HEK293T (cell line): ENCODE results near the gene STIP1.
"Not testable (repeated sequence)": the region's sequence is repeated elsewhere in the genome, so short reads cannot be mapped to it uniquely, and the experiment has no call there.

Experiments used
- CTCF ChIA-PET: fragments of 350-600 bp; formaldehyde crosslinking; extraction: SDS; loops from one replicate; lab custom pipeline; 2021; ENCODE audit warnings: antibody characterized with exemption, inconsistent platforms; lab: Yijun Ruan, JAX
- POLR2A ChIA-PET: fragments of 350-600 bp; formaldehyde crosslinking; extraction: SDS; loops from one replicate; lab custom pipeline; 2020; ENCODE audit warnings: antibody characterized with exemption, inconsistent platforms; lab: Yijun Ruan, JAX
- DNase-seq: peaks from one replicate; pipeline ENCODE4 v3.0.0; 2012; ENCODE audit warnings: mixed read lengths; ENCODE audit errors: extremely low spot score
- ARNT ChIP-seq: fragments of 450-650 bp; IDR thresholded peaks from 2 replicates; pipeline ENCODE4 v1.6.1; 2017; ENCODE audit warnings: mild to moderate bottlenecking
- BHLHE40 ChIP-seq: fragments of 450-650 bp; IDR thresholded peaks from 2 replicates; pipeline ENCODE4 v1.6.1; 2016; ENCODE audit warnings: mild to moderate bottlenecking, moderate library complexity, borderline replicate concordance
- CTBP1 ChIP-seq: fragments of 450-650 bp; IDR thresholded peaks from 2 replicates; pipeline ENCODE4 v1.6.1; 2016; ENCODE audit warnings: borderline replicate concordance
- ELF4 ChIP-seq: fragments of 450-650 bp; IDR thresholded peaks from 2 replicates; pipeline ENCODE4 v1.6.1; 2017; ENCODE audit warnings: antibody characterized with exemption
- FOXA1 ChIP-seq: fragments of 450-650 bp; IDR thresholded peaks from 2 replicates; pipeline ENCODE4 v1.6.1; 2016; ENCODE audit warnings: mild to moderate bottlenecking
- FOXK2 ChIP-seq: fragments of 450-650 bp; IDR thresholded peaks from 2 replicates; pipeline ENCODE4 v1.6.1; 2016; ENCODE audit warnings: mild to moderate bottlenecking
- FOXM1 ChIP-seq: fragments of 450-650 bp; IDR thresholded peaks from 2 replicates; pipeline ENCODE4 v1.6.1; 2017; ENCODE audit warnings: mild to moderate bottlenecking, borderline replicate concordance
- HDGF ChIP-seq: fragments of 450-650 bp; IDR thresholded peaks from 2 replicates; pipeline ENCODE4 v1.6.1; 2017; ENCODE audit warnings: antibody characterized with exemption, borderline replicate concordance
- L3MBTL2 ChIP-seq: fragments of 450-650 bp; conservative IDR thresholded peaks from 2 replicates; pipeline ENCODE4 v1.6.1; 2016; ENCODE audit warnings: mild to moderate bottlenecking
- LEF1 ChIP-seq: fragments of 450-650 bp; IDR thresholded peaks from 2 replicates; pipeline ENCODE4 v1.6.1; 2017; ENCODE audit warnings: mild to moderate bottlenecking, borderline replicate concordance
- NFRKB ChIP-seq: fragments of 450-650 bp; IDR thresholded peaks from 2 replicates; pipeline ENCODE4 v1.6.1; 2016; ENCODE audit warnings: mild to moderate bottlenecking, moderate library complexity
- SP1 ChIP-seq: fragments of 450-650 bp; IDR thresholded peaks from 2 replicates; pipeline ENCODE4 v1.6.1; 2017
- SUZ12 ChIP-seq: fragments of 450-650 bp; IDR thresholded peaks from 2 replicates; pipeline ENCODE4 v1.6.1; 2016; ENCODE audit warnings: mild to moderate bottlenecking
- TARDBP ChIP-seq: fragments of 450-650 bp; IDR thresholded peaks from 2 replicates; pipeline ENCODE4 v1.6.1; 2016
- ZNF384 ChIP-seq: fragments of 450-650 bp; IDR thresholded peaks from 2 replicates; pipeline ENCODE4 v1.6.1; 2016
- TF ChIP-seq, protein P1 (sequence below): fragments of 450-650 bp; IDR thresholded peaks from 2 replicates; pipeline ENCODE4 v1.6.1; 2016

STIP1 gene

GRCh38 chr11:64156235-64157011, 29.5 kb upstream of the STIP1 start:
- POLR2A ChIA-PET: no interaction called here
- TF ChIP-seq NFRKB (no peak), ZNF384 (no peak), HDGF (no peak), FOXM1 (no peak), ARNT (no peak), SP1 (no peak)
- no peak for DNase-seq
- CTCF ChIA-PET: no interaction called here

DNA sequence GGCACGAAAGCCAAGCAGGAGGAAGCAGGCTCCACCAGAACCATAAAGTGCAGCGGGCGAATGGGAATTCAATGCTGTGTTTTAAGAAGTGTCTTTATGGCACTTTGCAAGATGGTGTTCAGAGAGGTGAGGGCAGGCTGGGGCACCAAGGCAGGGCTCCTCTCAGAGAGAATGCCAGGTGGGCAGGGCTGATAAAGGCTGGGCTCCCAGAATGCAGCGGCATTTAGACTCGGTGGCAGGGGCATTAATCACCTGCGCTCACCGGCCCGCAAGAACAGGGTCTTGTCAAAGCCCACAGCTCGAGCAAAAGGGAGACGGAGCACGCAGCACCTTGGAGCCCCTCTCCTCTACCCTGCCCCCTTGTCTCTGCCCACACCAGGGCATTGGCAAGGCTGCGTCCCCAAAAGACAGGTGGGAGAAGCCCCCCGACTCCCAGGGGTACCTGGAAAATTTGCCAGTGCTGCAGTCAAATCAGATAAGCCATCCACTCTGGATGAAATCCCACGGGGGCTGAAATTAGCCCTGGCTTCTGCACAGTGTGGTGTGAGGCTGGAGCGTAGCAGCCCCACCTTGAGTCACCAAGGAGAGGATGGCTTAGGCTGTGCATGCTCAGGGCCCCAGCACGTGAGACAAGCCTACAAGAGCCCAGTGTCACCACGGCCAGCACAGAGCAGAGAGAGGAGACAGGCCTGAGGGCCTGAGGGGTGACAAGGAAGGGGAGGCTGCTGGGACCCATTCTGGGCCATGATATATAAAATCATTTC, 28.2 kb upstream of the STIP1 start:
- DNase-seq: no peak
- ChIA-PET CTCF (no interaction called here), POLR2A (no interaction called here)
- no peak for TF ChIP-seq LEF1
- TF ChIP-seq SP1: no peak
- no peak for TF ChIP-seq ELF4
- TF ChIP-seq CTBP1: no peak
- TF ChIP-seq, protein P1, sequence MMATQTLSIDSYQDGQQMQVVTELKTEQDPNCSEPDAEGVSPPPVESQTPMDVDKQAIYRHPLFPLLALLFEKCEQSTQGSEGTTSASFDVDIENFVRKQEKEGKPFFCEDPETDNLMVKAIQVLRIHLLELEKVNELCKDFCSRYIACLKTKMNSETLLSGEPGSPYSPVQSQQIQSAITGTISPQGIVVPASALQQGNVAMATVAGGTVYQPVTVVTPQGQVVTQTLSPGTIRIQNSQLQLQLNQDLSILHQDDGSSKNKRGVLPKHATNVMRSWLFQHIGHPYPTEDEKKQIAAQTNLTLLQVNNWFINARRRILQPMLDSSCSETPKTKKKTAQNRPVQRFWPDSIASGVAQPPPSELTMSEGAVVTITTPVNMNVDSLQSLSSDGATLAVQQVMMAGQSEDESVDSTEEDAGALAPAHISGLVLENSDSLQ: no peak
- TF ChIP-seq L3MBTL2: no peak
- no peak for TF ChIP-seq HDGF
- no peak for TF ChIP-seq FOXK2
- no peak for TF ChIP-seq FOXM1
- TF ChIP-seq SUZ12: no peak
- TF ChIP-seq BHLHE40: no peak
- TF ChIP-seq FOXA1: no peak
- no peak for TF ChIP-seq TARDBP
- no peak for TF ChIP-seq ARNT

GRCh38 chr11:64161037-64161436, 24.9 kb upstream of the STIP1 start:
- ChIA-PET CTCF (no interaction called here), POLR2A (no interaction called here)
- DNase-seq: no peak

DNA sequence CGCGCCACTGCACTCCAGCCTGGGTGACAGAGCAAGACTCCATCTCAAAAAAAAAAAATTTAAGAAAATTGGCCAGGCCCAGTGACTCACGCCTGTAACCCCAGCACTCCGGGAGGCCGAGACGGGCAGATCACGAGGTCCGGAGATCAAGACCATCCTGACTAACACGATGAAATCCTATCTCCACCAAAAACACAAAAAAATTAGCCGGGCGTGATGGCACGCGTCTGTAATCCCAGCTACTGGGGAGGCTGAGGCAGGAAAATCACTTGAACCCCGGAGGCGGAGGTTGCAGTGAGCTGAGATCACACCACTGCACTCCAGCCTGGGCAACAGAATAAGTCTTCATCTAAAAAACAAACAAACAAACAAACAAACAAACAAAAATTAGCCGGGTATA, 23.2 kb upstream of the STIP1 start:
- CTCF ChIA-PET: interaction anchor here (0.6 to 1.5 kb wide), 2 partner anchors 10 to 54 kb away, joined by 3 to 5 read pairs; no protein-coding TSS in a partner anchor
- not testable (repeated sequence) for DNase-seq
- POLR2A ChIA-PET: interaction anchor here (1.3 to 4.2 kb wide), 2 partner anchors 18 to 22 kb away, joined by 4 to 27 read pairs; partner anchors contain the start of gene STIP1

More at GRCh38 chr11:64161037-64161436, 24.9 kb upstream of the STIP1 start:
- TF ChIP-seq SP1 (no peak), TARDBP (no peak)

DNA sequence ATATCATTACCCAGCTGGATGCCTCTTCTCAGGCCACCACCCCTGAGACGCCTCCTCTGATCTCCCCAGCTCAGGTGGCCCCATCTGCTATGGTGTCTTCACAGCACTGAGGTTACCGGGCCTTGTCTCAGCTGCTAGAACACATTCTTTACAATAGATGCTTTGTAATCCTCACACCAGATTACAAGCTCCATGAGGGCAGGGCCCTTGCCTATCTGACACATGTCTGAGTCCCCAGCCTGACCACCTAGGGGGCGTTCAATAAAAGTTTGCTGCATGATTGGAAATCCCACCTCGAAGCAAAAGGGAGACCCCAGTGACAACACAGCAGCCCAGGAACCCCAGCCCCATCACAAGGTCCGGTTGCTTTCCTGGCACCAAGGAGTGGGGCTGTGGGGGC, 22.0 kb upstream of the STIP1 start:
- no peak for DNase-seq
- CTCF ChIA-PET: interaction anchor here (1.0 to 1.5 kb wide), 2 partner anchors 11 to 15 kb away, joined by 3 to 5 read pairs; no protein-coding TSS in a partner anchor
- POLR2A ChIA-PET: interaction anchor here (1.2 to 4.2 kb wide), 3 partner anchors 17 to 325 kb away, joined by 3 to 27 read pairs (median 4); partner anchors contain the start of genes MARK2 and STIP1
- TF ChIP-seq L3MBTL2: no peak

DNA sequence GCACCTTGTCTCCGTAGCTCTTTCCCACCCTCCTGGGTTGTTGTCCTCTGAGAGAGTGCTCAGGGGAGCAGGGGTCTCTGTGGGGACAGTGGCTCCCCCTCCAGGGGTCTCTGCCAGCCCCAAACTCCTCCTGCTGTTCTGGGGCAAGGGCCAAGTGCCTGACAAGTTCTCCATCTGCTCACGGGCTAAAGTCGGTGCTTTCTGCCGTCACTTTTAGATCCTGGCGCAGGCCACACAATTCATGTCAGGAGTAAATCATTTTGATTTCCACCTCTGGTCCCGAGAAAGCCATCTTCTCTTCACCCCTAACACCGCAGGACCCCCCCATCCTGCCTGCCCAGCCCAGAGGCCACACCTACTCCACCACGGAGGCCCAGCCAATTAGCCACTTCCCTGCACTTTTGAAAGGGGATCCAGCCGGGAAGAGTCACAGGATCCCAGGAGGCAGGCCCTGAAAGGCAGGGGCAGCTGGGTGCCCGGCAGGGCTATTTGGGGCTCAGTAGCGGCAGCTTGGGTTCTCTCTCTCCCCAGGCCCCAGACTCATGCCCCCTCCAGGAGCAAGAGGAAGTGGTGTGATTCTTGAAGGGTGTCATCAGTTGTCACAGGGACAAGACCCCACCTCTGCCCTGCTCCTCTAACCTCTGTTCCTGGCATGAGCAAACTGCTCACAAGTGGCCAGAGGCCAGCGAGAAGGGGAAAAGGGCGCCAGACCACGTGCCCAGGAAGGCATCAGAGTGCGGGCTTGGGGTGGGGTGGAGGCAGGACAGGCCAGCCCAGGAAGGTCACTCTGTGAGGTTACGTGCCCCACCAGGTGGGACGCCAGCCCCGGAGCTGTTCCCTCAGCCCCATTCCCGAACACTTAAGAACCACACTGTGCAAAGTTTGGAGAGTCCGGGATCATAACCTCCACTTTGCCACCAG, 21.3 kb upstream of the STIP1 start:
- no peak for TF ChIP-seq FOXM1
- TF ChIP-seq BHLHE40: no peak
- TF ChIP-seq CTBP1: no peak
- TF ChIP-seq FOXK2: no peak
- TF ChIP-seq LEF1: no peak
- TF ChIP-seq HDGF: no peak
- no peak for DNase-seq
- CTCF ChIA-PET: interaction anchor here (0.6 to 1.5 kb wide), 3 partner anchors 12 to 331 kb away, joined by 3 to 5 read pairs (median 3); no protein-coding TSS in a partner anchor
- POLR2A ChIA-PET: interaction anchor here (0.6 to 4.2 kb wide), 9 partner anchors 15 to 396 kb away, joined by 3 to 27 read pairs (median 3); partner anchors contain the start of genes MARK2, PLCB3, PRDX5 and STIP1

- POLR2A ChIA-PET: interaction anchor here (0.6 to 4.2 kb wide), 9 partner anchors 11 to 397 kb away, joined by 3 to 27 read pairs (median 4); partner anchors contain the start of genes PLCB3, PRDX5, STIP1 and TRMT112
- TF ChIP-seq LEF1: no peak
- TF ChIP-seq ARNT: no peak
- TF ChIP-seq FOXA1: no peak
- TF ChIP-seq, protein P1: no peak
- no peak for TF ChIP-seq L3MBTL2
- no peak for TF ChIP-seq ZNF384
- TF ChIP-seq NFRKB: no peak
- TF ChIP-seq HDGF: no peak
- no peak for TF ChIP-seq SP1
- CTCF ChIA-PET: interaction anchor here (0.6 kb wide), 1 partner anchor 332 kb away, joined by 3 read pairs; no protein-coding TSS in a partner anchor
- DNase-seq: peak; percentile 20
Measured at GRCh38 chr11:64165481-64165841, 20.5 kb upstream of the STIP1 start.
